GM18951 (cell line): ENCODE data around the gene C1orf21.

Source experiments
- POLR2A ChIP-seq: IDR thresholded peaks from 4 replicates; pipeline ENCODE4 v1.6.1; 2011; ENCODE audit warnings: mild to moderate bottlenecking; ENCODE audit not compliant: insufficient read length, insufficient read depth; ENCODE audit errors: extremely low read depth
- in situ Hi-C: fragments of 300-500 bp; cut with MboI; formaldehyde crosslinking; loops from one replicate; pipeline ENCODE4 v1.12.0; 2022; ENCODE audit warnings: low sequenced_read_pairs, mixed read lengths, inconsistent platforms; ENCODE audit not compliant: unreplicated experiment

The C1orf21 gene

DNA sequence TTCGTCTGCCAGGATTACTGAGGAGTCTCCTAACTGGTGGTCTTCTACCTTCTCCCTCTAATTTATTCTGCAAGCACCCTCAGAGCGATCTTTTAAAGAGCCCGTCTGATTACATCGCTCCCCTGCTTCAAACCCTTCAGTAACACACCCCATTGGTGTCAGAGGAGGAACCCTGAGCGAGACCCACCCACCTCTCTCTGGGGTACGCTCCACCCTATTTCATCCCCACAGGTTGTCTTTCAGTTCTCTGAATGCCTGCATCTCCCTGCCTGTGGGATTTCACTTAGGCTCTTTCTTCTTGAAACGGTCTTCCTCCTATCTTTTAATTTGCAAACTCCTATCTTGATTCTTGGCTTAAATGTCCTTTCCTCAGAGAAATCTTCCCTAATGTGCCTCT is 39.4 kb downstream of the C1orf21 start:
- TF ChIP-seq POLR2A: no peak
- in situ Hi-C loops: no loop called here

DNA sequence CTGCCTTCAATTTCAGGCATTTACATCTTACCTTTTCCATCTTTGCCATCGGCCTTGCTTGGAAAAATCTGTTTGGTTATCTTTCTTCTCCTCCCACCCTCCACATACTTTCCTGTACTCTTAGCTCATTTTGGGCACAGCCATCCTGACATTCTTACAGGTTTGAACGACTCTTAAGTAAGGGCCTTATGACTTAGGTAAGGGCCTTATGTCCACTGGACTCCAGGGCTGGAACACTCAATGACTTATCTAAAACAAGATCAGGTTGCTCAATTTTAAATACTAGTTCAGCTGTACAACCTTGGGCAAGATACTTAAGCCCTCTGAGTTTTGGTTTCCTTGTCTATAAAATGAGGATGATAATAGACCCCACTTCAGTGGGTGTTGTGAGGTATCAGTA is 40.9 kb downstream of the C1orf21 start:
- no peak for TF ChIP-seq POLR2A
- in situ Hi-C loops: no loop called here

DNA sequence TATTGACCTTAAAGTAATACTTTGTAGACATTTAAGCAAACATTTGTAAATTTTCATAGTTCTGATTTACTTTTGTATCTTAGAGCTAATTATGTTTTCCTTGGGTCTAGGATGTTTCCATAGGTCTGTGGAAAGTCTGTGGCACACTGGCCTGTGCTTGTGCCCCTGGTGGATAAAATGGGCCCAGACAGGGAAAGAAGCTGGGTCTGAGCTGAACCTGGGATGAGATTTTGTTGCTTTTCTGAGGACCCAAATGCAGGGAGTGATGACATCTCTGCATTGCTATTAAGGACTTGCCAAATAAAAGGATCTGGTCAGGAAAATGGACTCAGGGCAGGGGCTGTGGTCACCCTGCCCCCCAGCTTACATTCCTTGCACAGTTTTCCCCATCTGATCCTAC is 41.8 kb downstream of the C1orf21 start:
- TF ChIP-seq POLR2A: no peak
- in situ Hi-C loops: no loop called here

DNA sequence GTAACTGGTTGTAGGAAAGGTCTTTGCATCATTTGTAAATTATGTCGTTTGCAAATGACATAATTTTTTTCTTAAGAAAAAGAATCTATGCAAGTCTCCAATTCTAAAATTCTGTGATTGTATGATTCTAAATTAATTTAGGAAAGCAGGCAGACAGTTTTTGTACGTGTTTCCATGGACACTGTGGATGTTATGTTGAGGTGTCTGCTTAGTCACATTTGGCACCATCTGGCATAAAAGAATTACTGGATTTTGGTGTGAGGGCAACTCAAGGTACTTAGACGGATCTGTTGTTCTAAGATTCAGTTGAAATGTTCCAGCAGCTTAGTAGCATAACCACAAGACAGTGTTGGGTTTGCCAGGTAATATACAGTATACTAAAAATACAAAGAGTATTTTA is 42.5 kb downstream of the C1orf21 start:
- no peak for TF ChIP-seq POLR2A
- in situ Hi-C loops: no loop called here

DNA sequence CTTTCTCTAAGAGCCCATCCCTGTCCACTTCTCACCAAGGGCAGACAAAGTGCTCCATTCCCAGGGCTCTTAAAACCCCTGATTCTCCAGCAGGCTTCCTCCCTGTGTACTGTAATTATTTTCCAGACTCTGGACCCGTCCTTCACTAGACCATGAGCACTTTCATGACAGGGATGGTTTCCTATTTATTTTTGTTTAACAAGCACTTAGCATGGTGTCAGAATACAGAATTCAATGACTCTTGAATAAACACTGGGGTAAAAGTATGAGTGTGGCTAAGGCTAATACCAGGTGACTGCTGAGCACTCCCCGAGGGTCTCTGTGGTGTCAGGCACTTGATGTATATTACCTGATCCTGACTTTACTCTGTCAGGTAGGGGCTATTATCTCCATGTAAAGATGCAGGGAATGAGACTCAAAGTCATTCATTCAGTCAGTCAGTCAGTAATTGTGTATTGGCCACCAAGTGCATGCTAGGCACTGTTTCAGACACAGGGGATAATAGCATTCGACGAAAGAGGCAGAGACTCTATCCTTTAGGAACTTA is 47.2 kb downstream of the C1orf21 start:
- no peak for TF ChIP-seq POLR2A
- in situ Hi-C loops: no loop called here

DNA sequence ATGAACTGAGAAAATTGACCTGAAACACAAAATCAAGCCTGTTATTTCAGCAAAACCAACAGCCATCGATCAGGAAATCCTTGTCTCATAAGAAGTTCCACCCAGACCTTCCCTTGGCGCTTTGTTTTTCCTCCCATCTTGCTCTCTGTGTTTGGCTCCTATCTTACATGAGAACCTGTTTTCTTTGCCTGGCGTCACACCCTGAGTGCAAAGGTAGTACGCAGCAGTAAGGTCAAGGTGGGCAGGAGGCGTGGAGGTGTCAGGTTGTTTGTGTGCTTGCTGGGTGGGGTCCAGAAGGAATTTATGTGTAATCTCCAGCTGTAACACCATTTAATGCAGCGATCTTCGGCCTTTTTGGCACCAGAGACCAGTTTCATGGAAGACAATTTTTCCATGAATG is 50.5 kb downstream of the C1orf21 start:
- TF ChIP-seq POLR2A: no peak
- in situ Hi-C loops: no loop called here

DNA sequence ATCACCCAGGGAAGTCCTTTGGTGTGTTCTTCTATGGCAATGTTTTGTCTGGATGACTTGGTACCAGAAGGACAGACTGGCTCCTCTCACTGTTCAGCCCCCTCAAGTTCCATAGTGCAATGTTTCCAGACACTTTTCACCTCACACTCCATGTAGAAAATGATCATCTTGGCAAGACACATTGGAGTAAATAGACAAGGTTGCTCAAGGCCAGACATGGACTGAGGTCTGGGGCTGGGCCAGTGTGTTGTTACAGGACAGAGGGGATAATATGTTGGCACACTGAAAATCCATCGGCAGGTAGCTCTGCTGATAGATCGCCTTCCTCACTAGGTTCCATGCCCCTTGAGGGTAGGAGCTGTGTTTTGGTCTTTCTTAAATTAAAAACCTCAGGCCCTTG is 51.5 kb downstream of the C1orf21 start:
- in situ Hi-C loops: no loop called here
- no peak for TF ChIP-seq POLR2A

DNA sequence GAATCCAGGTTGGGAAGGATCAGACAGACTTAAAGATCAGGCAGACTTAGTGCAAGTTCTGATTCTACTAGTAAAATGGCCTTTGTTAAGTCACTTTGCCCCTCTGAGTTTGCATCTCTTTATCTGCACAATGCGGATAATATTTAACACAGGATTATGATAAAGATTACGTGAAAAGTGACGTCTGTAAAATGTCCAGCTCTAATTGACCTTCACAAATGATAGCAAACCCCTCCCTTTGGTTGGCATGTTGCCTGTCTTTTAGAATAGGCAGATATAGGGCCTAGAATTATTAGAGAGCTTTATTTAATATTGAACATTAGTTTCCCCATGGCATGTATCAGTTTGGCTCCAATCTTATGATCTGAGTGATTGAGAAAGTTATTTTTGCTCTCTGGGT is 55.4 kb downstream of the C1orf21 start:
- in situ Hi-C loops: no loop called here

DNA sequence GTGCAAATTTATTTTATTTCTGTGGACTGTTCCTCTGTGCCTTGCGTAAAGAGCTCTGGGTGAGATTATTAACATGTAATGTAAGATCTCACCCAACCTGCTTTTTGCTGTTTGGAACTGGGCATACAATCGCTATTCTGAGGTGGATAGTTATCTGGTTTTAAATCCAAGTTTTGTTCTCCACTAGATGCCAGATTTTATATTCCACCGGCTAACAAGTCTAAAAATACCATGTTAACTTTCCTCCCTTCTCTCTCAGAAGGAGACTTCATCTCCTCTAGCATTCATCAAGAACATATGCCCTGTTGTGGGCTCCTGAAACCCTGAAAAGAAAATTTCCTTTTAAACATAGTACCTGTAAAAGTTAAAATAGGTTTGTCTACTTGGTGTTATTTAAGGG is 56.4 kb downstream of the C1orf21 start:
- no peak for TF ChIP-seq POLR2A
- in situ Hi-C loops: no loop called here

More for the DNA sequence above, 55.4 kb downstream of the C1orf21 start:
- no peak for TF ChIP-seq POLR2A

DNA sequence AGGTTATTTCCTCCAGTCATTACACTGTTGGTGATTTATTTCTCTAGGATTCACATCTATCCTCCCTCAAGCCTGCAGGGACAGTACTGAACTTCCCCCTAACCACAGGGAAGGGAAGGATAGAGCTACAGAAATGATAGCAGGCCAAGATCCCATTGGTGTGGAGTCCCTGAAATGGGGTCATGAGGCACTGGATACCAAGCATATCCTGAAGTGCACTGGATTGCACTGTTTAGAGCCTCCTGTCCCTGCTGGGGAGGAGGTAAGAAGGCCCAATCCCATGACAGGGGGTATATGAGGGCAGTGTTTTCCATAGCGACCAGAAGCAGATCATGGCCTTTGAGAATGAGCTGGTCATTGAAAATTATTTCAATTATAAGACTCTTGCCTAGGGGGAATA is 56.8 kb downstream of the C1orf21 start:
- in situ Hi-C loops: no loop called here
- no peak for TF ChIP-seq POLR2A

DNA sequence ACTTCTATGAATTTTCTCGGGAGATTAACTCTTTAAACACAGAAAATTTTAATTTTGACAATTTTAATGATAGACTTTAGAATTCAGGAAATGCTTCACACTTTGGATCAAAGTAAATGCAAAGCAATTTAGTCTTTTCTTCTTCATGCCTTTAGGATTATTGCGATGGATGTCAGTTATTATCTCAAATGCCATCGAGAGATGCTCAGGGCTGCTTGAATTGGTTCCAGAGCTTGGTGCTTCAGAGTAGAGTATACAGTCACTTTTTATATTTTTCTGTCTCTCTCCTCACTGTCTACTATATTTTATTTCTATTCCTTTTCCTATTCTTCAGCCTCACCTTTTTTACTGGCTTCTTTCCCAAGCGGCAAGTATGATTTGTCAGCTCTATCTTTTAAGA is 59.2 kb downstream of the C1orf21 start:
- no peak for TF ChIP-seq POLR2A
- in situ Hi-C loops: no loop called here

DNA sequence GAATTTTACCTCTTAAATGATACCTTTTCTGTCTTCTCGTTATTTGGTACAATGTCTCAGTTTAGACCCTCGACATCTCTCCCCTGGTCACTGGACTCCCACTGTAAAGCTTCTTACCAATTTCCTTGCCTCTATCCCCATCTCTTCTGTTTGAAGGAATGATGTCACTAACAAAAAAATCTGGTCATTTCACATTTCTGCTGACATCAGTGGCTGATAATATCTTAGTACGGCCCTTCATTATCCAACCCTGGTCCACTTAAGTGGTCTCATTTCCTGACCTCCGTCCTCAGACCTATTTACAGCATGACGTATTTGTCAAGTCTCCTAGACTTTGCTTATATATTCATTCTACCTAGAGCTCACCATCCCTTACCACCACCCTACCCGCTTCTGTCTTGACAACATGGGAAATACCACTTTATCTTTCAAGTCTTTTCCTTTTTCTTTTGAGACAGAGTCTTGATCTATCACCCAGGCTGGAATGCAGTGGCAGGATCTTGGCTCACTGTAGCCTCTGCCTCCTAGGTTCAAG is 60.9 kb downstream of the C1orf21 start:
- no peak for TF ChIP-seq POLR2A
- in situ Hi-C loops: no loop called here

DNA sequence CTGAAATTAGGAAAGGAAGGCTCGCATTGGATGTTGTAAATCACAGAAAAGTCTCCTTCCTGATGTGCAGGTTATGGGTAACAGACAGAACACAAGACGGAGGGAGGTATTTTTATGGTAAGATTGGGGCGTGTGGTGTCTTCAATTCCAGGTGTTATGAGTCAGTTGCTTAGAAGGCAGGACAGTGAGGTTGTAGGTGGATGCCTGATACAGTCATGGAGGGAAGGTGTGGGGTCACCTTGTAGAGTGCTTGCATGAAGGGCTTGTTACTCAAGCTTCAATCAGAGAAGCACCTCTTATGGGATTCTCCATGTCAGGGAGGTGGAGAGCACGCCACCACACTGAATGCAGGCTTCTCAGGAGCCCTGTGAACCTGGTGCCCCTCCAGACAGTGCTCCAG is 63.1 kb downstream of the C1orf21 start:
- no peak for TF ChIP-seq POLR2A
- in situ Hi-C loops: no loop called here

DNA sequence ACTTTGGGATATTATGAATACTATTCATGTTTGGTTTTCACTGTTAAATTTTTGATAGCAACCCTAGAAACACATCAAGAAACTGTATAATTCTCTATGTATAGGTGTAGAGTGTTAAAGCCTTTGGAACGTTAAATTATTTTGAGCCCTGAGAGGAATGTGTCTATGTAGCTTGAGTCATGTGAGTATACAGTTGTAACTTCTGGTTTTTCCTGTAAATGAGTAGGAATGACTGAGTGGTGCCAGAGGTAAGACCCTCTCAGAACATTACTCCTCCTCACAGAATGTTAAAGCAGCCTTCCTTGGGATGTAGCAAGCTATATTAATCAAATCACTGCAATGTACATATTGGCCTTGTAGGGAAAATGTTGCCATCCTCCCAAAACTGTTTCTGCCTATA is 69.0 kb downstream of the C1orf21 start:
- in situ Hi-C loops: no loop called here
- no peak for TF ChIP-seq POLR2A

DNA sequence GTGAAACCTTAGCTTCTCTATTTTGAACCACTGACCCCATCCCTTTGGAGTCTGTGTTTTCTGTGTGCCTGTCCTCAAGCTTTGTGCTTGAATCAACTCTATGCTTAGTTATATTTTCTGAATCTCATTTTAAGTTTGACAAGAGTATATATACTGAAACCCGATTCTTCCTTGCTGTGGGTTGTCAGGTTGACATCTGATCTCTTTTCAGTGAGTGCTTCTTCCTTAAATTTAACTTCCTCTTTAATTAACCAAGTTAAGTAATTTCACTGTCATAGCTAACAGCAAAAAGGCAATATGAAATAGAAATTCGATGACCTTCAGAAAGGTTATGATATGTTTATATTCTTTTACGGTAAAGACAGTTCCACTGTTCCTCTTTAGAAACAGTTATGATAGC is 69.4 kb downstream of the C1orf21 start:
- no peak for TF ChIP-seq POLR2A
- in situ Hi-C loops: no loop called here
